ENCODE measurements around the gene ANKRD40CL.

DNA sequence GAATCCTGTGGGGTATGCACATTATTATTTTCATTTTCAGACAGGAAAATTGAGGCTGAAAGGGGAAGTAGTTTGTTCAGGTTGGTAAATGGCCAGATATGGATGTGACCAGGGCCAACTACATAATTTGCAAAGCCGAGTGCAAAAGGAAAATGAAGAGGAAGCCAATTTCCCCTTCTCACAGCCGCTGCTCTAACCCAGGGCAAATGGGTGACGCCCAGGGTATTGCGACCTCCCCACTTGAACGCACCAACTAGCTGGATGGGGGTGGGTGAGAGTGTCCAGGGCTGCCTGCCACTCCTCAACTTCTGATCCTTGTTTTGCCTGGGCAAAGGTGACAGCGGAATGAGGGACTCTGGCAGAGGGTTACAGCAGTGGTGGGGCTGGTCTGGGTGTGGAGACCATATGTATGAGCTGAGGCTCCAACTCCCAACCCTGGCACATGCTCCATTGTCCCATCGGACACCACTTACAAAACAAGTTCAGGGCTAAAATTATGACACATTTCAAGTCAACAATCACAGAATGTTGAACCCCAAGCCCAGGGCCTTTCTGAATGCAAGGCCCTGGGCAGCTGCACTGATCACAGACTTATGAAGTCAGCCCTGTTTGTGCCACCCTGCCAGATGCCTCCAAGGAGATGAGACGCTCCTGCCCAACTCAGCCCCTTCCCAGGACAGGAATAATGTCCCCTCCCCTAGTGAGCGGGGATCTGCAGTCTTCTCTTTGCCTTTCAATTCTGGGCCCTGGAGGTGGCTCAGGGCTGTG, 1.7 kb downstream of the ANKRD40CL start:
- no peak for TF ChIP-seq CTCF (IDR thresholded peaks at IDR 0.05)
- TF ChIP-seq POLR2A (IDR thresholded peaks at IDR 0.05) = no peak
- no peak for TF ChIP-seq POLR2AphosphoS5 (IDR thresholded peaks at IDR 0.05; ENCODE audit: insufficient read depth in 1 of 2, low read depth in 1 of 2)
